Spinal cord (tissue), 10 donors: ENCODE results near the gene ZFHX3. TPM values are rescaled to one million over a fixed set of nuclear protein-coding genes. Genes with fewer than 3 reads are reported as not detected.
A peak's percentile ranks its signal among the peaks of the same experiment; 100 is the strongest.

ENCODE experiments used
- DNase-seq, 6 donors: peaks; one replicate each; pipeline versions ENCODE4 v3.0.0 to v3.0.0-alpha.2; 2013 to 2015; ENCODE audit warnings: low spot score in 6 of 6, low read depth in 4 of 6
- H3K27ac ChIP-seq: one replicate; pipeline ENCODE4 v1.5.1; 2013; ENCODE audit warnings: low read depth, low read length, control low read depth
- H3K27me3 ChIP-seq: one replicate; pipeline ENCODE4 v1.6.1; 2013; ENCODE audit warnings: low read length; ENCODE audit not compliant: control insufficient read depth, insufficient read depth
- H3K36me3 ChIP-seq: one replicate; pipeline ENCODE4 v1.6.1; 2013; ENCODE audit warnings: low read length; ENCODE audit not compliant: control insufficient read depth, insufficient read depth
- H3K4me1 ChIP-seq: one replicate; pipeline ENCODE4 v1.6.1; 2013; ENCODE audit warnings: low read length; ENCODE audit not compliant: control insufficient read depth, insufficient read depth
- H3K4me3 ChIP-seq: one replicate; pipeline ENCODE4 v1.5.1; 2013; ENCODE audit warnings: low read depth, low read length, control low read depth
- H3K9me3 ChIP-seq: one replicate; pipeline ENCODE4 v1.6.1; 2013; ENCODE audit warnings: low read length; ENCODE audit not compliant: control insufficient read depth, insufficient read depth
- WGBS: methylation state at CpG from one replicate; pipeline ENCODE4 v1.1.5; 2013; ENCODE audit warnings: missing lambda C conversion rate; ENCODE audit not compliant: insufficient coverage; 5-methylcytosine and 5-hydroxymethylcytosine counted together
- long read RNA-seq, 4 donors: transcript quantifications; one replicate each; lab custom pipeline, GENCODE V29; 2026
- polyA plus RNA-seq, 2 donors: library from polyadenylated mRNA; unstranded; fragments of 120-200 nt; gene quantifications; one replicate each; pipeline ENCODE4 v1.2.1, GENCODE V29; 2013; ENCODE audit not compliant: insufficient read length in 2 of 2
- total RNA-seq, 2 donors: library from RNA; depleted of rRNA in 1 of 2; stranded (reverse); fragments of 120-200 nt in 1 of 2; fragments of >200 nt in 1 of 2; gene quantifications; one replicate each; pipeline versions ENCODE4 v1.2.3 to v1.2.4, GENCODE V29; 2013 to 2014
- donor health status: healthy.

ZFHX3 gene, protein sequence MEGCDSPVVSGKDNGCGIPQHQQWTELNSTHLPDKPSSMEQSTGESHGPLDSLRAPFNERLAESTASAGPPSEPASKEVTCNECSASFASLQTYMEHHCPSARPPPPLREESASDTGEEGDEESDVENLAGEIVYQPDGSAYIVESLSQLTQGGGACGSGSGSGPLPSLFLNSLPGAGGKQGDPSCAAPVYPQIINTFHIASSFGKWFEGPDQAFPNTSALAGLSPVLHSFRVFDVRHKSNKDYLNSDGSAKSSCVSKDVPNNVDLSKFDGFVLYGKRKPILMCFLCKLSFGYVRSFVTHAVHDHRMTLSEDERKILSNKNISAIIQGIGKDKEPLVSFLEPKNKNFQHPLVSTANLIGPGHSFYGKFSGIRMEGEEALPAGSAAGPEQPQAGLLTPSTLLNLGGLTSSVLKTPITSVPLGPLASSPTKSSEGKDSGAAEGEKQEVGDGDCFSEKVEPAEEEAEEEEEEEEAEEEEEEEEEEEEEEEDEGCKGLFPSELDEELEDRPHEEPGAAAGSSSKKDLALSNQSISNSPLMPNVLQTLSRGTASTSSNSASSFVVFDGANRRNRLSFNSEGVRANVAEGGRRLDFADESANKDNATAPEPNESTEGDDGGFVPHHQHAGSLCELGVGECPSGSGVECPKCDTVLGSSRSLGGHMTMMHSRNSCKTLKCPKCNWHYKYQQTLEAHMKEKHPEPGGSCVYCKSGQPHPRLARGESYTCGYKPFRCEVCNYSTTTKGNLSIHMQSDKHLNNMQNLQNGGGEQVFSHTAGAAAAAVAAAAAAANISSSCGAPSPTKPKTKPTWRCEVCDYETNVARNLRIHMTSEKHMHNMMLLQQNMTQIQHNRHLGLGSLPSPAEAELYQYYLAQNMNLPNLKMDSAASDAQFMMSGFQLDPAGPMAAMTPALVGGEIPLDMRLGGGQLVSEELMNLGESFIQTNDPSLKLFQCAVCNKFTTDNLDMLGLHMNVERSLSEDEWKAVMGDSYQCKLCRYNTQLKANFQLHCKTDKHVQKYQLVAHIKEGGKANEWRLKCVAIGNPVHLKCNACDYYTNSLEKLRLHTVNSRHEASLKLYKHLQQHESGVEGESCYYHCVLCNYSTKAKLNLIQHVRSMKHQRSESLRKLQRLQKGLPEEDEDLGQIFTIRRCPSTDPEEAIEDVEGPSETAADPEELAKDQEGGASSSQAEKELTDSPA (N-terminal part only)
- total RNA-seq = 10 to 100 TPM; 10.7 to 16.6 TPM
- 10 to 100 TPM; 11.6 to 14.7 TPM for polyA plus RNA-seq
- long read RNA-seq, donor 1, partial matches to known transcripts = 7 of 7 reads
- long read RNA-seq, donor 1, other reads (novel, unspliced or antisense) = 0 of 7 reads
- long read RNA-seq, donor 2, partial matches to known transcripts = 11 of 11 reads
- long read RNA-seq, donor 2, other reads (novel, unspliced or antisense) = 0 of 11 reads
- long read RNA-seq, donor 3 = 0 reads
- long read RNA-seq, donor 4, partial matches to known transcripts = 26 of 26 reads
- long read RNA-seq, donor 4, other reads (novel, unspliced or antisense) = 0 of 26 reads

DNA sequence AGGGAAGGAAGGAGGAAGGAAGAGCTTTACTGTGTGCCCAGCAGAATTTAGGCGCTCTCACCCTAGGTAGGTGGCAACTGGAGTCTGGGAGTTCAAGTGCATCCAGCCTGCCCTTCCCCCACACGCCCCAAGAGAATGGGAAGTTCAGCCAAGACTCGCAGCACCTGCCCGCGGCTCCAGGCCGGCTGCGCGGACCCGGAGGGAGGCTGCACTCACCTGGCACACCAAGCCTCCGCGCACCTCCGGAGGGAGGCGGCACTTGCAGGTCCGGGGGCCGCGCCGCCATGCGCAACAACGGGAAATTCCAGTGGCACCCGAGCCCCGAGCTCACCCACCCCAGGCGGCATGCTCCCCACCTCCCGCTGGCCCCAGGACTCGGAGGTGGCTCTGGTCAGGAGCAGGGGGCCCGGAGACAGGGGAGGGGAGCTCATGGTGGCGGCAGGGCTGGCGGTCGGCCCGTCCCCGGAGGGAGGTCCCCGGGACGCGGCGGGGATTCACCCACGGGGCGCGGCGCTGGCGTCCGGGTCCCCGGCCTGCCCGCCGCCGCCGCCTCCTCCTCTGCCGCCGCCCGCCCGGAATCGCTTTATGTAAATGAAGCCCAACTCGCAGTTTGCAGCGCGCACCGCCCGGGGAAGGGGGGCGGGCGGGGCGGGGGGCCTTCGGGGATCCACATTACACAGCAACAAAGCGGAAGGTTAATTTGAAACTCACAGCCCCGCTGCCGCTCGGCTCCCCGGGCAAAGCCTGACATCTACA lies at the start of gene ZFHX3:
ZFHX3 (minus strand) TSS at position 593 of the 756 bp plus-strand sequence. CDS start 87,983 bp downstream, outside the sequence.
- under 1% methylated on average over 64 of the region's 64 CpGs for WGBS

DNA sequence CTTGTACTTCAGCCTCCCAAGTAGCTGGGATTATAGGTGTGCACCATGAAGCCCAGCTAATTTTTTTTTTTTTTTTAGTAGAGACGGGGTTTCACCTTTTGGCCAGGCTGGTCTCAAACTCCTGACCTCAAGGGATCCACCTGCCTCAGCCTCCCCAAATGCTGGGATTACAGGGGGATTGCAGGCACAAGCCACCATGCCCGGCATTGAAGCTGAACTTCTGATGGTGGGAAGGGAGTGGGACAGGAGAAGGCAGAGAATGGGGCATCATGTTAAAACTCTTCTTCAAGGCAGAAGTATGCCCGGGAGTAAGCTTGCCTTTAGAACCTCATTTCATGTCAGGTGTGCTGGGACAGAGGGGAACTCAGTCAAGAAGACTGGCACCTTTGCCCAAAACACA lies 48.6 kb upstream of the ZFHX3 start:
- Histone ChIP-seq H3K36me3 (no peaks in the 10 kb centered on the region), H3K4me1 (peaks cover 22% of the 10 kb centered on the region), H3K9me3 (no peaks in the 10 kb centered on the region), H3K27ac (no peak overlapping the region), H3K4me3 (no peak overlapping the region), H3K27me3 (peaks cover 7% of the 10 kb centered on the region)
- 74% methylated on average over 2 of the region's 3 CpGs for WGBS
- no peak for DNase-seq

More for the DNA sequence above, at the start of gene ZFHX3:
- no peaks in the 10 kb centered on the region for H3K36me3 ChIP-seq
- peak in 2 of 6 donors; percentile 73 to 84 for DNase-seq
- H3K9me3 ChIP-seq = no peaks in the 10 kb centered on the region
- peak within 1 kb of the TSS; percentile 57 for H3K4me3 ChIP-seq
- peak within 1 kb of the TSS; percentile 76 for H3K27ac ChIP-seq
- H3K27me3 ChIP-seq = peaks cover 47% of the 10 kb centered on the region
- peaks cover 17% of the 10 kb centered on the region for H3K4me1 ChIP-seq

DNA sequence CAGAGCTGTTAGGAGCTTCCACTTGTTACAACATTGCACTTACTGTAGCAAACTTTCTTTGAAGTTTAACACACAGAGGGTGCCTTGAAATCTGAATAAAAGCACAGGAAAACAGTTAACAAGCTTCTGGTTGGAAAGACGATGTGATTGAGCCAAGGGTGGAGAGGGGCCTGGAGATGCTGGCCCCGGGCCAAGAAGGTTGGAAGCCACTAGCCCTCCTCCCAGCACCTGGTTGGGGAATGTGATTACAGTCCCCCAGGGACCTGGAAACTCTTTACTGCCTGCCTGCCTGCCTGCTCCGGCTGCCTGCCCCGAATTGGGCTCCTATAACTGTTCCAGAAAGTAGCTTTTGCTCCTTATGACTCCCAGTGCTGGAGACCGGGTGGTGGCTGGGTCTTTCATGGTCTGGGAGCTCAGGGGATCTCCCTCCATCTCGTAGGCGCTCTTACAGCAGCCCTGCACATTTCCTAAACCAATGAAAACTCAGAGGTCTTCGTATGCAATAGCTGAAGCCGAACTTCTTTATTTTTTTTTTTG lies 48.0 kb upstream of the ZFHX3 start:
- 43% methylated on average over 9 of the region's 9 CpGs for WGBS
- Histone ChIP-seq H3K36me3 (no peaks in the 10 kb centered on the region), H3K9me3 (no peaks in the 10 kb centered on the region), H3K27ac (no peak overlapping the region), H3K27me3 (peaks cover 7% of the 10 kb centered on the region), H3K4me3 (no peak overlapping the region), H3K4me1 (peaks cover 27% of the 10 kb centered on the region)
- peak in 2 of 6 donors; percentile 14 to 41 for DNase-seq

DNA sequence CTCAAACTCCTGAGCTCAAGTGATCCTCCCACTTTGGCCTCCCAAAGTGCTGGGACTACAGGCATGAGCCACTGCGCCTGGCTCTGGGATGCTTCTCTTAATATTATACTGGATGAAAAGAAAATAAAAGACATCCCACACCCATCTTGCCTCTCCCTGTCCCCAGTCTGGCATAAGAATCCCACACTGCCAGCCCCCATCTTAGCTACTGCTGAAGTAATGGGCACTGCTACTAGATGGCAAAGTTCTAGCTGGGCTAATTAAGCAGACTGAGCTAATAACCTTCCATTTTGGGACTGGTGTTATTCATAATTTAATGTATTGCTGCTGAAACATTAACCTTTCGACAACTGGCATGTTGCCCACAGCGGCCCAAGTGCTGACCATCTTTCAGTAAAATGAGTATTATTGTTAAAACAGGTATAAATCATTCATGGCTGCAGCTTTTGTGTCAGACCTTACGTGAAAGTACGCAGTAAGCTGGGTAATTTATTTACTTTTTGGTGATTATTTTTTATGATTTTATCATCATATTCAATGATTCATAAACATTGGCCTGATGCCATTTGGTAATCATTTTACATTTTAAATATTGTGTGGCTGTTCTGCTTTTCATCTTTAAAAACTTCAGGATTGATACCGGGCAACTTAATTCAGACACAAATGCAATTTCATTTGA lies 47.4 kb upstream of the ZFHX3 start:
- Histone ChIP-seq H3K9me3 (no peaks in the 10 kb centered on the region), H3K27ac (no peak overlapping the region), H3K4me1 (peaks cover 28% of the 10 kb centered on the region), H3K4me3 (no peak overlapping the region), H3K36me3 (no peaks in the 10 kb centered on the region), H3K27me3 (peaks cover 4% of the 10 kb centered on the region)
- DNase-seq = peak in 1 of 6 donors; percentile 18
- no CpG with 5 or more reads among the region's 6 CpGs for WGBS

DNA sequence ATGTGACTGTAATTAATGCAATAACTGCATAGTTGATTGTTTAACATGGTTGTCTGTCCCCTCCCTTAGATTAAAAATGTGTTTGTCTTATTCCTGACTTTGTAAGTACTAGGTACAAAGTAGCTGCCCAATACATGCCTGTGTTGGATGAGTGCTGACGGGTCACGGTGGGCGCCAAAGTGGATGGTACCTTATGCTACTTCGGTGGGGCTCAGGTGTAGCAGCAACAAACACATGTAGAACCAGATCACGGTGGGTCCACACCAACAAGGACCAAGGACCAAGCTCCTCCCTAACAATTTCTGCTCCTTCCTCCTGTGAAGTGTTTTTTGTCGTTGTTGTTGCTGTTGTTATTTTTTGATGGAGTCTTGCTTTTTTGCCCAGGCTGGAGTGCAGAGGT lies 46.4 kb upstream of the ZFHX3 start:
- no peaks in the 10 kb centered on the region for H3K9me3 ChIP-seq
- no peaks in the 10 kb centered on the region for H3K36me3 ChIP-seq
- no peak overlapping the region for H3K4me3 ChIP-seq
- peaks cover 2% of the 10 kb centered on the region for H3K27me3 ChIP-seq
- WGBS = 95% methylated on average over 4 of the region's 6 CpGs
- H3K27ac ChIP-seq = no peak overlapping the region
- H3K4me1 ChIP-seq = peaks cover 28% of the 10 kb centered on the region
- no peak for DNase-seq

DNA sequence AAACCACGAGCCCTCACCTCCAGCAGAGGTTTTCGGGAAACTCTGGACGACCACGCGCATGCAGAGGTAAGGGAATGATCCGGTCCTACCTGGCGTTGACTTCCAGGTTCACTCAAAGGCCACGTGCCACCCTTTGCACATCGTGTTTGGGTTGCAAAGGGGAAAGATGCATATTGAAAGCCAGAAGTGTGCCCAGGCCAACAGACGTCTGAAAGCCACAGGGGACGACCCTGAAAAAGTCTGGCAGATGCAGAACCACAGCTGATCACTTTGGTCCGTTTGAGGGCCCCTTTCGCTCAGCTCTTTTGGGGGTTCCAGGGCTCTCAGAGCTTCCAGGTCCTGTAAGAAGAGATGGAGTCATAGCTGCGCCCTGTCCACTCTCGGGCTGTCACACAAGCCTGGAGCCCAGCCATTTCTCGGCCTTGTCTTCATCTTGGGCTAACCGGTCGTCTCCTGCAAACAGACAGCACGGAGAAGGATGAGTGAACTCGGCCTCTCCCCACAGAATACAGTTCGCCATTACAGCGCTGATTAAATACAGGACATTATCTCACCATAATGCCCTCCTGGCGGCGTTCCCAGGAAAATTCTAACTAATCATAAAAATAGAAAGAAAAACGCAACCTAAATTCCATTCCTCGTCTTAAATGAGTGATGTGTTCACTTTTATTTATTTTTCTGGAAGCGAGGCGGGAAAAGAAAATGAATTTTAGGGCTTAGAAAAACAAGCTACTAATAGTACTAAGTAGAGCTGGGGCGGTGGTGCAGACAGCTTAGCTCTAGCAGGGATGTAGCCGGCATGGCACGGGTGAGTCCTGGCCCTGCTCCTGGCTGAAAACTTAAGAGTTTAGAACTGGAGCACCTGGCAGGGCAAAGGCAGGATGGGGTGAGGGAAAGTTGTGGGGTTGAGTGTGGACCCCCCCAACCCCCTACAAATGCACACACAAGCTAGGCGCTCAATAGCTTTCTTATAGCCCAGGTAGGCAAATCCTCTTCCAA lies 45.5 kb upstream of the ZFHX3 start:
- peak in 2 of 6 donors; percentile 28 to 69 for DNase-seq
- no peak overlapping the region for H3K4me3 ChIP-seq
- H3K27ac ChIP-seq = peak overlapping the region; percentile 29
- H3K9me3 ChIP-seq = no peaks in the 10 kb centered on the region
- peaks cover 2% of the 10 kb centered on the region for H3K27me3 ChIP-seq
- H3K4me1 ChIP-seq = peaks cover 28% of the 10 kb centered on the region
- no peaks in the 10 kb centered on the region for H3K36me3 ChIP-seq
- 80% methylated on average over 21 of the region's 32 CpGs for WGBS

DNA sequence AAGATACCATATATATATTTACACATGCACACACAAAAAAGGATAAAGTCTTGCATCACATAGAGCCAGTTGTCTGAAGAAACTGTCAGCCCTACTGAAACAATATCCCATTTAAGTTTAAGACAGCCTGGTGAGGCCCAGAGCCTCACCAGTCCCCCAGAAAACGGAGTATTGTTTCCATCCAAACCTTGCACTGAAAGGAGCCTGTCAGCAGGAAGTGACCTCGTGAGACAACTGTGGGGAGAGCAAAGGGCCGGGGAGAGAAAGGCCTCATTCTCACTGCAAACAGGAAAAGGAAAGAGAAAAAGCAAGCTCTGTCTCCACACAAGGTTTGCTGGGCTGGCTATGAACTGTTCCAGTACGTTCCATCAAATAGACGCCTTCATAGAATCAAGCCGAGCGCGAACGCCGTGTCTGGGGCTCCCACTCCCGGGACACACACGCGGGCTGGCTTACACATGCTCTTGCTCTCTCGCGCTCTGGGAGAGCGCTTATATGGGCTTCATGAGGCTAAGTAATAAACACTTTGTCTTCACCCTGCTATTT lies 44.4 kb upstream of the ZFHX3 start:
- peak in 2 of 6 donors; percentile 72 to 73 for DNase-seq
- peak overlapping the region; percentile 72 for H3K27ac ChIP-seq
- peaks cover 2% of the 10 kb centered on the region for H3K27me3 ChIP-seq
- no peaks in the 10 kb centered on the region for H3K9me3 ChIP-seq
- WGBS = 48% methylated on average over 13 of the region's 16 CpGs
- H3K4me3 ChIP-seq = no peak overlapping the region
- H3K4me1 ChIP-seq = peaks cover 28% of the 10 kb centered on the region
- H3K36me3 ChIP-seq = no peaks in the 10 kb centered on the region
